Transverse colon (tissue), 3 donors: ENCODE measurements around the gene SOS1.

Experiments
- CTCF ChIP-seq, 5 experiments: fragments of 200-600 bp in 3 of 5; fragments of 450-650 bp in 2 of 5; sonication (generic) in 3 of 5; IDR thresholded peaks; 1 replicate in 2 of 5; 2 replicates in 3 of 5; pipeline ENCODE4 v1.5.1; 2016 to 2017; ENCODE audit warnings: antibody characterized with exemption in 5 of 5, inconsistent platforms in 3 of 5, mild to moderate bottlenecking in 2 of 5, moderate library complexity in 1 of 5
- EP300 ChIP-seq: sonication (generic); formaldehyde crosslinking; IDR thresholded peaks from one replicate; pipeline ENCODE4 v1.6.1; 2017; ENCODE audit warnings: antibody characterized with exemption, low read depth
- POLR2A ChIP-seq: fragments of 450-650 bp; IDR thresholded peaks from one replicate; pipeline ENCODE4 v1.6.1; 2016; ENCODE audit warnings: antibody characterized with exemption, mild to moderate bottlenecking, moderate library complexity

GRCh38 chr2:39039072-39039471, 81.8 kb downstream of the SOS1 start:
- TF ChIP-seq CTCF (IDR thresholded peaks at IDR 0.05): no peak
- TF ChIP-seq POLR2A: no peak
- no peak for TF ChIP-seq EP300
